Measurements from ENCODE around the gene CDHR1.
"Not testable (repeated sequence)": the region's sequence is repeated elsewhere in the genome, so short reads cannot be mapped to it uniquely, and the experiment has no call there.

GRCh38 chr10:84180386-84180785, 14.0 kb upstream of the CDHR1 start:
- not testable (repeated sequence) for TF ChIP-seq CSRNP3 (CRISPR knock-in tag; IDR thresholded peaks at IDR 0.05); TSHZ2 (CRISPR knock-in tag; IDR thresholded peaks at IDR 0.05); RARB (CRISPR knock-in tag; IDR thresholded peaks at IDR 0.05); PATZ1 (CRISPR knock-in tag; IDR thresholded peaks at IDR 0.05; ENCODE audit: borderline replicate concordance); TCF4 (CRISPR knock-in tag; IDR thresholded peaks at IDR 0.05; ENCODE audit: borderline replicate concordance); ESRRG (CRISPR knock-in tag; IDR thresholded peaks at IDR 0.05)

Measured in SK-N-SH treated with all-trans-retinoic acid at 6 μM for 48 hours (cell line).